ENCODE data around the gene UBR4.
A peak's percentile ranks its signal among the peaks of the same experiment; 100 is the strongest.

Gene UBR4

DNA sequence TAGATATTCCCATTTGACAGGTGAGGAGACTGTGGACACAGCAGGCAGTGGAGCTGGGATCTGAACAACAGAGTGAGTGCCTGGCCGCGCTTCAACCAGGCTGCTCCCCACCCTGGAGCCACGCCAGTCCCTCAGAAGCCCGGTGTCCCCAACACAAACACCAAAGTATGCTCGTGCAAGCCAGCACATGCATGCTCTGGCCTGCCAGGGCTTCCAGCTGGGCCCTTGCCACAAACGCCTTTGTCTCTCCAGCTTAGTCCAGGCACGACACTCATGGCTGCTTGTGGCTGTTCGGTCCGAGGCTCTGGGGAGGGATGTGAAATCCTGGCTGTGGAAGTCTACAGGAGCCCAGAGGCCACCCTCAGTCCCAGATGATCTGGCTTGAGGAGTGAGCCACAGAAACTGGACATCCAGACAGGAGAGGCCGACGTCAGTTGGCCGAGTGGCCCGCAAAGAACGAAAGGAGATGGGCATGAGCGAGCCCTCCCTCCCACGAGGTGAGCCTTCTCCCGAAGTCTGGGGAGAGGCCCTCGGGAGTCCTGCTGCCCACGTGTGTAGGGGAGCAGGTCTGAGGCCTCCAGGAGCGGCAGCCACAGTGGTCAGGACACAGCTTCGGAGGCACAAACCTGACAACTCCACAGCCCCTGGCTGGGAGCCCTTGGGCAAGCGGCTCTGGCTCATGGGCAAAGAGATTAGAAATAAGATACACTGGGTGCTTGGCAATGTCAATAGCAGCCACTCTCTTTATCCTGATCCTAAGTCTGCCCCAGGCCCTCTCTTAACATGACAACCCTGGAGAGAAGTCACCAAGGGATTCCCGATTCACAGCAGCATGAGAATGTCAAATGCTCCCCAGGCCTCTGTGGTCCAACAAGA, 136.5 kb downstream of the UBR4 start:
- FAIRE-seq, result no peak
- no peak for DNase-seq (ENCODE audit: low spot score)

GRCh38 chr1:19072285-19072981, 137.6 kb downstream of the UBR4 start:
- DNase-seq (ENCODE audit: low spot score) (no peak), FAIRE-seq (no peak)

DNA sequence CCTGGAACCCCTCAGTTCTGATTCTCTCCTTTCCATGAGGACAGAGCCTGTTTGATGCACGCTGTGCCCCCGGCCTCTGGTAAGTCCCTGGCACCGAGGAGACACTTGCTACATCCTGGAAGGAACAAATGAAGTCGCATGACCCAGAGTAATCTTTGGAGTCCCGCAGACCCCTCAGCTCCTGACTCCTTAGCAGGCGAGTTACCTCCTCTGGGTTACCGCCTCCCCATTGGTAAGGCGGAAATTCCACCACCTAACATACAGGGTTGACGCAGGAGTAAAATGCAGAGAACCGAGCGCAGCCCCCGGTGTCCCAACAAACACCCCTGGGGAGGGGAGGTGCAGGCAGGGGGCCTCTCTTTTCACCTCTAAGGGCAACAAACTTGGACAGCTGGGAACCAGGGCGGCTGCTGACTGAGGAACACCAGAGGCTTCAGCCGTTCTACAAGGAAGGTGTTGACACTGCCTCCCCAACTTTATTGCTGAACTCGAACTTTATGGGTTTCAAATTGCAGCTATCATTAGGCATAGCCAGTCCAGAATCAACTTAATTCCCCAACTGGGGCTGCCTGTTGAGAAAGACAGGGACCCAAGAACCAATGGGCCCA, 138.3 kb downstream of the UBR4 start:
- FAIRE-seq (no peak), DNase-seq (ENCODE audit: low spot score) (no peak)

DNA sequence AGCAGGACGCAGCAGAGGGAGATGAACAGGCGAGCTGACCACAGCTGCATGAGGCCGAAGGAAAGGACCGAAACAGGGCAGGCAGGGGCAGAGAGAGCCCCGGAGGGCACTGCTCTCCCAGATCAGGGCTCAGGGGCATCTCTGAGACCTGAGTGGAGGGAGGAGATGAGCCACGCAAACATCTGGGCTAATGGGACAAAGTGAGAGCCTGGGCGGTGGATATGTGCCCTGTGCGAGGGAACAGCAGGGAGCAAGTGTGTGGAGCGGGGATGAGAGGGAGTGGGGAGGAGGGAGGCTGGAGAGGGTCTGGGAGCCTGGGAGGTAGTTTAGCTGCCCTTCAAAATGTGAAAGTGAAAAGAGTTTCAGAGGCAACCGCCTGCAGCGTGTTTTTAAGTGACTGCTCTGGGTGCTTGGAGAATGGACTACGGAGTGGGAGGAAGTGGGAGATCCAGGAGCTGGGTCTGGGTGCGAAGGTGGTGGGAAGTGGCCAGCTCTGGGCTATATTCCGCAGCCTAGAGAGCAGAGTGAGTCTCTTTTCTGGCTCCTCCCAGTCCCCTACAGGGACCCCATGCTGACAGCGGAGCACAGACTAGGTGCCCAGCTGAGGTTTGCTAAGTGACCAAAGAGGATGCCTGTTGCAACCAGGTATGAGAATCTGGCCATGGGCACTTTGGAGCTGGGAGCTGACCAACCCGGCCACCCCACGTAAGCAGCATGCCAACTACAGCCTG, 139.0 kb downstream of the UBR4 start:
- FAIRE-seq (no peak), DNase-seq (ENCODE audit: low spot score) (no peak)

DNA sequence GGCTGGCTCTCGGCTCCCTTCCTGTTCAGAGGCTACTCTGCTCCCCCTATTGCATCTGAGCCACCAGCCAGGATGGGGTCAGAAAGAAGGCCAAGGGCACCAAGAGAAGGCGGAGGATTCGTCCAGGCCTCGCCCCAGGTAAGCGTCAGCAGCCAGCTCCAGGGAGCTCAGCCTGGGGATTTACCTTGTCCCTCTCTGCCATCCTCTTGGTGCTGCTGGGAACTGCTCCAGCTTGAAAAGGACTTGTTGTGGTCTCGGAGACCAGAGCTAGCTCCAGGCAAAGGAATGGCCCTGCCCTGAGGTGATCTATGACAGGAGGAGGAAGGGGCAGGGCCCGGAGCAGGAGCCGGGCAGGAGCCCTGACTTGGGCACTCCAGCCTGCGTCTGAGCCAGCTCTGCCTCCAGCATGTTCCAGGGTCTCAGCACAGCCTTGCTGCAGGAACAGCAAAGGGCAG, 139.8 kb downstream of the UBR4 start:
- DNase-seq (ENCODE audit: low spot score) (no peak), FAIRE-seq (no peak)

DNA sequence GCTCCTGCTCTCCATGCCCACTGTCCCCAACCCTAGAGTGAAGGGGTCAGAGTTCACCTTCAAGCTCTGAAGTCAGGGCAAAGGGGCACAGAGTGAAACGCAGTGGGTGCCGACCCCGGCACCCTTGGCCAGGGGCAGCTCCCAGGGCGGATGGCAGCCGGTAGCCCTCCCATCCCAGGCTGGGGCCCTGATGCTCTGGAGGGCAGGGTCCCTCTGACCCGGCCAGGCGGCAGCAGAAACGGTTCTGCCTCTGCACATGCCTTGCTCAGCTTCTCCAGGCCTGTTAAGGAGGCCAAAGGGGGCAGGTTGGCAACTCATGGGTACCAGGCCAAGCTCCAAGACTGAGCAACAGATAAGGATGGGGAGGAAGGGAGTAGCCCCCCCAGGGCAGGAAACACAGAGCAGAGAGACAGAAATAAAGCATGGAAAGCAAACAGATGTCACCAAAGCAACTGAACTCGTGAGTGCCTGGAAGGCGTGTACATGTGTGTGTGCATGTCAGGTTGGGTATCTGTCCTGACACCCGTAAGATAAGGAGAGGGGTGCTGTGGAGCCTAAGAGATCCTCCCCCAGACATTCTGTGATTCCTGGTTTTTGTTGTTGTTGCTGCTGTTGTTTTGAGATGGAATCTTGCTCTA, 141.3 kb downstream of the UBR4 start:
- no peak for DNase-seq (ENCODE audit: low spot score)
- no peak for FAIRE-seq

DNA sequence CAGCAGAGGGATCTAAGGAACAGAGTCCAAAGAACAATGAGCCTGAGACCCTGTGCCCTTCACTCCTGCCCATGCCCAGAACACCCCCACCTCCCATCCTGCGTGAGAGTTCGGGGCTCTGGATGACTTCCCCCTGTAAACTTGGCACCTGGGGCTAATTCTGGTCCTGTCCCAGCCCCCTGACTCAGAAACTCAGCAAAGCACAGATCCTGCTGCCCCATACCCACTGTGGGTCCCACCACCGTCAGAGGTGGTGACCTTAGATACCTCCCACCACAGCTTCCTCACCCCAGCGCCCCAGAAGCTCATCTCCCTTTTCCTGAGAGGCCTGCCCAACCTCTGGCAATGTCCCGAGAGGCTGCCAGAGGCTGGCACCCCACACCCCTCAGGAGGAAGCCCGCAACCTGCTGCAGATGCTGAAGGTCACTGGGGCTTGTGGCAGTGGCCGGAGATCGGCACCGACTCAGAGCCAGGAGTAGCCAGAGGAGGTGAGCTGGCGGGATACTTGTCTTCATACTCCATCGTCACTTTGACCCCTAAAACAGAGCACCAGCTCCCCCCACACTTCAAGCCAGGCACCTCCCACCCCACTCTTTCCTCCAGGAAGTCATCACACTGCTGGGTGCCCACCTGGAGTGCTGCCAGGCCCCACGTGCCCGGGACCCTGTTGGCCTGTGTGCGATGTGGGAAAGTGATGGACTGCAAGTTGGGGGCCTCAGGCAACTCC, 142.0 kb downstream of the UBR4 start:
- DNase-seq (ENCODE audit: low spot score) (no peak), FAIRE-seq (no peak)

GRCh38 chr1:19067182-19067911, 142.7 kb downstream of the UBR4 start:
- no peak for FAIRE-seq
- DNase-seq (ENCODE audit: low spot score), result no peak

GRCh38 chr1:19066874-19067181, 143.2 kb downstream of the UBR4 start:
- FAIRE-seq (no peak), DNase-seq (ENCODE audit: low spot score) (no peak)

- no peak for FAIRE-seq
- DNase-seq (ENCODE audit: low spot score), result no peak
These were observed 143.7 kb downstream of the UBR4 start for GRCh38 chr1:19066248-19066873.

DNA sequence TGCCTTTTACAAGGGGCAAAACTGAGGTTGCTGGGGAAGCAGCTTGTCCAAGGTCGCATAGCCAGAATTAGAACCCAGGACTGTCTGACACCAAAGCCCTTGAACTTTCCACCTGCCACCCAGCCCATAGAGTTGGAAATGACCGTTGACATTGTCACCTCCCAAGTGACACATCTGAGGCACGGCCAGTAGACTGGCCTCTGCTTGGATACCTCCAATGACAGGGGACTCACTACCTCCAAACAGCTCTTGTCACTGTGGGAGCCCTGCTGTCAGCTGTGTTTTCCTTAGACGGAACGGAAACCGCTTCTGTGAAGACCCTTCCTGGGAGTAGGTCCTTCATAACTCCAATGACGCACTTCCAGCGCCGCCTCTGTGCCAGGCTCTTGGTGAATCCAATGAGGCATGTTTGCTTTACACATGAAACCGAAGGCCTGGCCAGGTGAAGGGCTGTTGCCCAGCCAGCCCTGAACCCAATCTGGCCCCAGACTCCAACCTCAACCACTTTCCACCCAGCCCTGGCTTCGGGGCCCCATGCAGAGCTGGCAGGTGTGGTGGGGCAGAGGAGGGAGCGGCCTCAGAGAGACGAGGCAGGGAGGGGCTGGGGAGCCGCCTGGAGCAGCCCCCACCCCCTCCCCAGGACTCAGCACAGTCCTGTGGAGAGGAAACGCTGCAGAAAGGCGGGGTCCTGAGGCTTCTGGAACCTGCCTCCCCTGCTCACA, 144.4 kb downstream of the UBR4 start:
- FAIRE-seq, result no peak
- DNase-seq (ENCODE audit: low spot score), result no peak

- DNase-seq (ENCODE audit: low spot score) (no peak), FAIRE-seq (no peak)
These were observed 145.1 kb downstream of the UBR4 start for GRCh38 chr1:19064906-19065450.

DNA sequence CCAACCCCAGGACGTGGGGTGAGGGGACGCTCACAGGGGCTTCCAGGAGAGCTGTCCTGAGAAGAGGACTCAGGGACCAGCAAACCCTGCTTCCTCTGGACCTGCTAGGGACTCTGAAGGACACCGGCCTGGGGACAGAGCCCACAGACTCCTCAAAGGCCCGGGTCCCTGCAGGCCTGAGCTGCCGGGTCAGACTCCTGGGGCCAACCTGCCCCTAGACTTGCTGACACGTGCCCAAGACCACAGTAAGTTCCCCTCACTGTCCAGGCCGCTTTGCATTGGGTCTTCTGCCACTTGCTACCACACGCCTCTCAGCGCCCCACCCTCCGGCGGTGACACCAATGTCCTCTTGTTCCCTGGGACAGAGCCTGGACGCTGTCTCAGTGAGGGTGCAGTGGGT, 146.9 kb downstream of the UBR4 start:
- FAIRE-seq (no peak), DNase-seq (ENCODE audit: low spot score) (no peak)

DNA sequence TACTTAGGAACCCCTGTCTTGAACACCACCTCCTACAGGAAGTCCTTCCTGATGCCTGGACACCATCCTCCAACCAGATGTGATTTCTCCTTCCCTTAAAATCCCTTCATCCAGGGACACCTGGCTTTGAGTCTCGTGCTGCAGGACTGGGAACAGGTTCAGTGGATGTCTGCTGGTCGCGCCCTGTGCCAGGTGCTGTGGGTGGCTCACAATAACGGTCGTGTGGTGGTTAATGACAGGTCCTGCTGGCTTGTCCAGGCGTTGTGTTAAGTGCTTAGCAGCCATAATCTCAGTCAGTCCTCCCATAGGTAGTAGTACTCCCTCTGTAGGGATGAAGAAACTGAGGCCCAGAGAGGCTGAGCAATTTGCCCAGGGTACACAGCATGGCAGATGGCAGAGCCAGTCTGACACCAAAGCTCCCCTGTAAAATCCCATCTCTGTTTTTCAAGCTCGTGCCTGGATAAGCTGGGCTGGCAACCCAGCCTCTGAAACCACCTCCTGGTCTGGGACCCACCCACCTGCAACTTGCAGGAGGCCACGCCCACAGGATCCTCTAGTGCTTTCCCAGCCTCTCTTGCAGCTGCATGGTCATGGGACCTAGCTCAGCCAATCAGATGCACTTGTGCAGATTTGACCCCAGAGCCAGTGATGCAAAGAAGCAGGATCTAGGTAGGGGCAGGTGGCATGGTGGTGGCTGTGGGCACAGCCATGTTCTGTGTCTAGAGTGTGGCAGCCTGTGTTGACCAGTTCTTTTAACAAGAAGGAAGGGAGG, 147.6 kb downstream of the UBR4 start:
- FAIRE-seq, result no peak
- DNase-seq (ENCODE audit: low spot score), result no peak

- DNase-seq (ENCODE audit: low spot score) (no peak), FAIRE-seq (no peak)
These were observed 148.3 kb downstream of the UBR4 start for GRCh38 chr1:19061798-19062197.

- FAIRE-seq (peak; percentile 93), DNase-seq (ENCODE audit: low spot score) (no peak)
These were observed 148.7 kb downstream of the UBR4 start for GRCh38 chr1:19061343-19061742.

DNA sequence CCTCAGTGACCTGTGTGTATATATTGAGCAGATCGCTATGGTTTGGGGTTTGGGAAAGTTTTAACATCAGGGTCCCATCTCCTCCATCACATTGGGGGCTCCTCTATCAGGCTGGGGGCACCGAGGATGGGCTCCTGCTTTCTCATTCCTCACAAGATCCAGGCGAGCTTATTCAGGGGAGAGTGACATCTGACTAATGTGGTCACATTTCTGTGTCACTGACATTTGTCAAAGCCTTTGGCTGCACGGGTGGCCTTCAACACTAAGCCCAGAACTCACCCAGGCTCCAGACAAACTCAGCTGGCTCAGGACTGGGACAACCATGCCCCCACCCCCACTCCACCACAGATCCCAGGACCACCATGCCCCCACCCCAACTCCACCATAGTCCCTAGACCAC, 150.3 kb downstream of the UBR4 start:
- DNase-seq (ENCODE audit: low spot score) (no peak), FAIRE-seq (no peak)

DNA sequence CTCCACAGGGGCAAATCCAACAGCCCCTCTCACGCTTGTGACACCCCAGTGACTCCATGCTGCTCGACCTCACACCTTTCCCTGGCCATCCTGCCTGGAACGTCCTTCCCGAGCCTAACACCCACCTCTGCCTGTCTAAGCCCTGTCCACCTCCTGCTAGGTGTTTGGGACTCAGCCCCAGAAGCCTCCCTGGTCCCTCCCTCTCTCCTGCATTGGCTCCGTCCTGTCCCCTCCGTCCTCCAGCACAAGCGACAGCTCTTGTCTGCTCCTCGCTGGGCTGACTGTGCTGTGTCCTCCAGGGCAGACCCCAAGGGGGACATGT, 151.6 kb downstream of the UBR4 start:
- DNase-seq (ENCODE audit: low spot score), result no peak
- no peak for FAIRE-seq
